ENCODE results near the gene SCNN1A. TPM values are rescaled to one million over a fixed set of nuclear protein-coding genes. Genes with fewer than 3 reads are reported as not detected.
A peak's percentile ranks its signal among the peaks of the same experiment; 100 is the strongest.

SCNN1A gene
- 1 to 10 TPM; 2.3 to 3.8 TPM for total RNA-seq

- H3K27me3 Mint-ChIP-seq = no peaks in the 10 kb centered on the region
- peaks cover 40% of the 10 kb centered on the region for H3K4me1 Mint-ChIP-seq (ENCODE audit: low read depth)
- POLR2A ChIA-PET = interaction anchor here (1.1 to 2.0 kb wide), 3 partner anchors 17 to 95 kb away, joined by 3 to 9 read pairs (median 3); partner anchors contain the start of gene VAMP1
- CTCF ChIA-PET = no interaction called here
- no peak for TF ChIP-seq CTCF (IDR thresholded peaks at IDR 0.05)
- ATAC-seq (no peak), DNase-seq (no peak)
- peak within 1 kb of the TSS; percentile 58 for H3K27ac Mint-ChIP-seq
- intact Hi-C loops (cut with micrococcal nuclease) = no loop called here
- H3K4me3 Mint-ChIP-seq = peak within 1 kb of the TSS; percentile 58
- no peaks in the 10 kb centered on the region for H3K36me3 Mint-ChIP-seq (ENCODE audit: low read depth)
- no peaks in the 10 kb centered on the region for H3K9me3 Mint-ChIP-seq
These were observed at the start of gene SCNN1A for GRCh38 chr12:6375269-6376078. SCNN1A (minus strand) TSS chr12:6375563; CDS start chr12:6374783, 780 bp downstream.

GRCh38 chr12:6424866-6425265 is 49.5 kb upstream of the SCNN1A start:
- Mint-ChIP-seq H3K27me3 (no peaks in the 10 kb centered on the region), H3K9me3 (no peaks in the 10 kb centered on the region), H3K4me3 (peak overlapping the region; percentile 37), H3K36me3 (ENCODE audit: low read depth) (no peaks in the 10 kb centered on the region), H3K27ac (peak overlapping the region; percentile 85), H3K4me1 (ENCODE audit: low read depth) (peaks cover 52% of the 10 kb centered on the region)
- DNase-seq (no peak), ATAC-seq (no peak)
- ChIA-PET POLR2A (interaction anchor here (0.6 to 8.0 kb wide), 11 partner anchors 19 to 132 kb away, joined by 3 to 104 read pairs (median 28); partner anchors contain the start of genes CD27, GAPDH, MRPL51 and TAPBPL), CTCF (interaction anchor here (0.8 to 8.2 kb wide), 15 partner anchors 10 to 299 kb away, joined by 3 to 145 read pairs (median 12); partner anchors contain the start of genes CD27, COPS7A, MRPL51 and TAPBPL)
- intact Hi-C loops (cut with micrococcal nuclease) = loop anchor here (5.0 to 10.0 kb wide), 2 partner anchors 90 to 112 kb away; no protein-coding TSS in a partner anchor
- TF ChIP-seq CTCF (IDR thresholded peaks at IDR 0.05) = no peak

GRCh38 chr12:6424008-6424347 is 48.6 kb upstream of the SCNN1A start:
- Mint-ChIP-seq H3K27me3 (no peaks in the 10 kb centered on the region), H3K4me3 (peak overlapping the region; percentile 50), H3K27ac (peak overlapping the region; percentile 93), H3K4me1 (ENCODE audit: low read depth) (peaks cover 48% of the 10 kb centered on the region), H3K9me3 (no peaks in the 10 kb centered on the region), H3K36me3 (ENCODE audit: low read depth) (no peaks in the 10 kb centered on the region)
- CTCF ChIA-PET = interaction anchor here (0.6 to 8.2 kb wide), 29 partner anchors 10 to 300 kb away, joined by 3 to 145 read pairs (median 5); partner anchors contain the start of genes CD27, COPS7A, MRPL51 and TAPBPL
- no peak for TF ChIP-seq CTCF (IDR thresholded peaks at IDR 0.05)
- ATAC-seq = peak; percentile 1
- POLR2A ChIA-PET = interaction anchor here (0.6 to 8.0 kb wide), 12 partner anchors 8 to 113 kb away, joined by 3 to 104 read pairs (median 10); partner anchors contain the start of genes CD27, GAPDH, MRPL51 and TAPBPL
- intact Hi-C loops (cut with micrococcal nuclease) = loop anchor here (10.0 kb wide), 1 partner anchor 89 kb away; no protein-coding TSS in a partner anchor
- DNase-seq = no peak

GRCh38 chr12:6423267-6424007 is 48.1 kb upstream of the SCNN1A start:
- peak overlapping the region; percentile 50 for H3K4me3 Mint-ChIP-seq
- H3K4me1 Mint-ChIP-seq (ENCODE audit: low read depth) = peaks cover 46% of the 10 kb centered on the region
- POLR2A ChIA-PET = interaction anchor here (0.9 to 8.0 kb wide), 10 partner anchors 9 to 114 kb away, joined by 3 to 104 read pairs (median 29); partner anchors contain the start of genes CD27, GAPDH, MRPL51 and TAPBPL
- DNase-seq (peak; percentile 87), ATAC-seq (peak; percentile 55)
- H3K9me3 Mint-ChIP-seq = no peaks in the 10 kb centered on the region
- no peaks in the 10 kb centered on the region for H3K36me3 Mint-ChIP-seq (ENCODE audit: low read depth)
- peak; percentile 80 for TF ChIP-seq CTCF (IDR thresholded peaks at IDR 0.05)
- no peaks in the 10 kb centered on the region for H3K27me3 Mint-ChIP-seq
- CTCF ChIA-PET = interaction anchor here (0.6 to 8.2 kb wide), 30 partner anchors 9 to 135 kb away, joined by 3 to 145 read pairs (median 4); partner anchors contain the start of genes CD27, MRPL51, TAPBPL and VAMP1
- intact Hi-C loops (cut with micrococcal nuclease) = loop anchor here (1.0 to 10.0 kb wide), 2 partner anchors 42 to 89 kb away; no protein-coding TSS in a partner anchor
- H3K27ac Mint-ChIP-seq = peak overlapping the region; percentile 93
